ENCODE data around the gene EFNB2.

The EFNB2 gene

DNA sequence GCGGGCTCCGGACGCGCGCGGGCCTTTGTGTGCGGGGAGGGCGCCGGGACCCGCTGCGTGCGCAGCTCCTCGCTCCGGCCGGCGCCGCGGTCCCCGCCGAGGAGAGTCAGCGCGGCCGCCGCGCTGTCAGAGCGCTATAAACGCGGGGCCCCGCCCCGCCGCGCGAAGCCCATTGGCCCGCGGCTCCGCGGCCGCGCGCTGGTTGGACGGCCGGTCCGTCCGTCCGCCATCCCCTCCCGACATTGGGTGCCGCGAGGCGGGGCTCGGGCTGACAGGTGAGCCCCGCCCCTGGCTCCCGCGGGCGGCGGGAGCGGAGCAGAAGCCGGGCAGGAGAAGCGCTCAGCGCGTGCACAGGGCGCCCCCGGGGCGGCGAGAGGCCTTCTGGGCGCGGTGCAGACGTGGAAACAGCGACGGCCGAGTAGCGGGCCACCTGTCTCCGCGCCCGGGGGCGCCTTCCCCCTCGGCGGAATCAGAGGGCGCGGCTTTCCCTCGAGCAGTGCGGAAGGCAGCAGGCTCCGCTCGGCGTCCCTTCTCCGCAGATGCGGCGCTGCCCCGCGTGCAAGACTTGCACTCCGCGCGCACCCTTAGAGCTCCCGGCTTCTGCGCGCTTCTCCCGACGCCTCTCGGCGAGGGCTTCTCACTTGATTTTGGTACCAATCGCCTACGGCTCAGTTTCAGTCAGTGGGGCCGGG is at the start of gene EFNB2:
Gene EFNB2, minus strand, starts transcription at position 111 of the 692 bp plus-strand sequence. CDS start 698 bp downstream, outside the sequence.
- peak; percentile 95 for DNase-seq

- no peak for DNase-seq
Observed at GRCh38 chr13:106581225-106581624, 45.8 kb upstream of the EFNB2 start.

GRCh38 chr13:106575896-106576295 is 40.4 kb upstream of the EFNB2 start:
- DNase-seq = no peak

DNA sequence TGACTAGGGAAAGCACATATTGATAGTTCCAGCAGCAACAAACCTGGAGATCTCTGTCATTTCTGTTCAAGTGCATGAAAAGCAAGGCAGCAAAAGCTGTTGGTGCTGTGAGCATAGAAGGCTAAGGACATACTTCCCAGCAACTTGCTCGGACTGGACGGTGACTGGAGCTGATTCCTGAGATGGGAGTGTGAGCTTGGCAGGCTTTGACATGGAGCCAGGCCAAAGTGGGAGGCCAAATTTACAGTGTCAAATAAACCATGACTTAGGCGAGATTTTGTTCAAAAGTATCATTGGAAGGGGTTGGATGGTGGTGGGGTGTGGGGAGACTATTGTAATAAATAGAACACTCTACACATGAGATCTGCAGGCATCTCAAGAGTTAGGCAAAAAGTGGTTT is 38.4 kb upstream of the EFNB2 start:
- no peak for DNase-seq

GRCh38 chr13:106573284-106573846 is 37.9 kb upstream of the EFNB2 start:
- DNase-seq = no peak

DNA sequence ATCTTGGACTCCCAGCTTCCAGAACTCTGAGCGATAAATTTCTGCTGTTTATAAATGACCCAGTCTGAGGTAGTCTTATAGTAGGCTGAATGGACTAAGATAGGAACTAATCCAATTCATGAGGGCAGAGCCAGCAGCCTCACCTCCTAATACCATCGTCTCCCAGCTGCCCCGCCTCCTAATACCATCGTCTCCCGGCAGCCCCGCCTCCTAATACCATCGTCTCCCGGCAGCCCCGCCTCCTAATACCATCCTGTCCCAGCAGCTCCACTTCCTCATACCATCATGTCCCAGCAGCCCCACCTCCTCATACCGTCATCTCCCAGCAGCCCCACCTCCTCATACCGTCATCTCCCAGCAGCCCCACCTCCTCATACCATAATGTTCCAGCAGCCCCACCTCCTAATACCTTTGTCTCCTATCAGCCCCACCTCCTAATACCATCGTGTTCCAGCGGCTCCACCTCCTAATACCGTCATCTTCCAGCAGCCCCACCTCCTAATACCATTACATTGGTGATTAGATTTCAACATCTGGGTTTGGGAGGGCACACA is 34.9 kb upstream of the EFNB2 start:
- no peak for DNase-seq

DNA sequence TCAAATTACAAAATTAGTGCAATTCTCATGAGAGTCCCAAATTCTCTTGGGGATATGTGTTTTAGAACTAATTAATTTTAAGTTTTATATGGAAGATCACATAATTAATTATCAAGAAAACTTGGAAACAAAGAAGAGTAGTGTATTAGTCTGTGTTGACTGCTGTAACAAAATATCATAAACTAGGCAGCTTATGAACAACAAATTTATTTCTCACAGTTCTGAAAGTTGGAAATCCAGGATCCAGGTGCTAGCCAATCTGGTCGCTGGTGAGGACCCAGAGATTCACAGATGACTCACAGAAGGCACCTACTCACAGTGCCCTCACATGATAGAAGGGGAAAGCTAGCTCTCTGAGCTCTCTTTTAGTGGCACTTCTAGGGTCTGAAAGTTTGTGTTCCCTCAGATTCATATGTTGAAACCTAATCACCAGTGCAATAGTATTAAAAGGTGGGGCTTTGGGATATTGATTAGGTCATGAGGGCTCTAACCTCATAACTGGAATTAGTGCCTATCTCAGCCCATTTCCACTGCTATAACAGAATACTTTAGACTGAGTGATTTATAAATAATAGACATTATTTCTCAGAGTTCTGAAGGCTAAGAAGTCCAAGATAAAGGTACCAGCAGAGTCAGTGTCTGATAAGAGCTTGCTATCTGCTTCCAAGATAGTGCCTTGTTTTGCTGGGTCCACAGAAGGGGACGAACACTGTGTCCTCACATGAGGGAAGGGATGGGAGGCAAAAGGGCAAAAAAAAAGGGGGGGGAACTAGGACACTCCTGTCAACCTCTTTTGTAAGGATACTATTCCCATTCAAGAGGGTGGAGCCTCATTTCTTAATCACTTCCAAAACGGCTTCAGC is 34.0 kb upstream of the EFNB2 start:
- no peak for DNase-seq

DNA sequence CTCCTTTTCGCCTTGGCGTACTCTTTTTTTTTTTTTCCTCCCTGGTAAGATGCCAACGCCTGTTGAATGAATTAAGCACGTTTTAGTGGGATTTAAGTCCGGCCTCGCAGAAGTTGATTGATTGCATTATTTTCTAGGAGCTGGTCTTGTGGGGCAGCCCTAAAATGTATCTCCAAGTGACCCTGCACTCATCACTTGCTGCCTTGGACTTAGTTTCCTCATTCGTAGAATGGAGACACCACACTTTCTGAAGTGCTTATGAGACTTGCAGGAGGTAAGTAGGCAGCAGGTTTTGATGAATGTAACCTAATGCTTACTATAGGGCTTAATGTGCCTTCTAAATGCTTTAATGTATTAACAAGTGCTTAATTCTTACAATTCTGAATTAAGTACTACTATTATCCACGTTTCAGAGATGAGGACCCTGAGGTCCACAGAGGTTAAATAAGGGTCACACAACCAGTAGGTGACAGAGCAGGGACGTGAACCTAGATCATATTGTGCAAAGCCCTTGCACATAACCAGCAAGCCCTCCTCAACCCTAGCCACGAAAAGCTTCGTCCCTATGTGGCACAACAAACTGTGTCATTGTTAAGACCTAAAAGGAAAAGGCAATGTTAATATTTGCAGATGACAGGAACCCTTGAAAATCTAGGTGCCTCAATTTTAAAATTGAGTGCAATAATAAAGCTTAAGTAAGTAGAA is 33.0 kb upstream of the EFNB2 start:
- DNase-seq = no peak

DNA sequence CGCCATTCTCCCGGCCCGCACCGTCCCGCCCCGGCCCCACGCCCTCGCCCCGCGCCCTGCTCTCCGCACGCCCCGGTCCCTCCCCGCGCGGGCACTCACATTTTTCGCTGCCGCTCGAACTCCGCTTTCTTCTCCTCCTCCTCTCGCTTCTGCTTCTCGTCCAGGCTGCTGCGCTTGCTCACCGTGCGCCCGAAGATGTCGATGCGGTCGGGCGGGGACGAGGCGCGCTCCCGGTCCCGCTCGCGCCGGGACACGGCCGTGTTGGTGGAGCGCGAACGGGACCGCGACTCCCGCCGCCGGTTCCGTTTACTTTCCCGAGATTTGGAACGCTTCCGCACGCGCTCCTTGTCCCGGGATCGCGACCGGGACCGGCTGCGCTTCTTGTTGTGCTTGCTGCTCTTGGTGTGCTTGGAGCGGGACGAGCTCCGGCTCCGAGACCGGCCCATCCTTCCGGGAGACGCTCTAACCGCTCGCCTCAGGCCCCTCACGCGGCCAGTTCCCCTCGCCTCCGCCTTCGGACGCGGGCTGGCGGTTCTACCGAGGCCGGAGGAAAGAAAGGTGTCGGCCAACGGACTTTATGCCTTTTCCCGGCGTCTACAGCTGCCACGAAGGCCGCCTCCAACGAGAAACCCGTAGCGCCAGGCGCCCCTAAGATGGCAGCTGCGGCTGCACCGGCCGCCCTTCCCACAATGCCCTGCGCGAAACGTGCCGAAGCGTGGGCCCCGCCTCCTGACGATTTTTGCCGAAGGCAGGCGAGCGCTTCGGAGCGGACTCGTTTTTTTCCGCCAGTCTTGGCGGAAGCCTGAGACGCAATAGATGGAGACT is 32.2 kb upstream of the EFNB2 start, which contains the start of gene ARGLU1:
Gene ARGLU1, minus strand, starts transcription at position 664 of the 825 bp plus-strand sequence. Its CDS starts 218 bp downstream, at position 446.
- peak; percentile 94 for DNase-seq

GRCh38 chr13:106566641-106567473 is 31.4 kb upstream of the EFNB2 start:
- DNase-seq = peak; percentile 80

GRCh38 chr13:106565127-106565775 is 29.8 kb upstream of the EFNB2 start:
- DNase-seq = peak; percentile 10

DNA sequence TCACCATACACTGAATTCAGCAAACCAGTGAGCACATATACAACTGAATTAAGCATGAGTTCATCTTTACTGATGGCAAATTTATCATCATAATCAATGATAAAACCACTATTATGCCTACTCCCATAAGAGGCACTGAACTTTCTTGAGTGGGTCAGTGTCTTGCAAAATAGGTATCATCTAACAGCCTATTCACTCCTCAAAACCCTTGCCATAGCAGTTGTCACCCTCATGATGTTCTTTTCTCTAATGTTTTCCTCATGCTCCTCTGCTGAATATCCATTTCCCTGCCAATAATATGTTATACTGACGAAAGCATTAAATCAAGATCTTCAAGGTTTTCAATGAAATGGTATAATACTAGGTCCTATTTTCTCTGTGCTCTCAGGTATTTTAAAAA is 26.8 kb upstream of the EFNB2 start:
- no peak for DNase-seq

GRCh38 chr13:106561551-106562170 is 26.2 kb upstream of the EFNB2 start:
- no peak for DNase-seq

DNA sequence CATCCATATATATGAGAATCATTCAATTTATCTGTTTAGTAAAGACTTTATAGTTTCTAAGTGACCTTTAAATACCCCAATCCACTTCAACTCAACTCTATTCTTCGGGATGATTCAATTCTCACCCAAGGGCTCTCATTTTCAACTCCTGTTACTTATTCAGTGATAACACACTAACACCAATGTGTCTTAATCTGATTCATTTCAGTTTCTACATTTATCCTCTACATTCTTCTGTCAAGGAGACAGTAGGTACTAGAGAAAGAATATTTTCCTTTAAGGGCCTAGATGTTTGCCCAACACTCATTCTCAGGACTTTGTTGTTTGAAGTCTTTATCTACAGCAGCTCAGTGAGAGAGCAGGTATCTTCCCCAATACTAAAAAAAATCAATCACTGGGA is 25.4 kb upstream of the EFNB2 start:
- no peak for DNase-seq

DNA sequence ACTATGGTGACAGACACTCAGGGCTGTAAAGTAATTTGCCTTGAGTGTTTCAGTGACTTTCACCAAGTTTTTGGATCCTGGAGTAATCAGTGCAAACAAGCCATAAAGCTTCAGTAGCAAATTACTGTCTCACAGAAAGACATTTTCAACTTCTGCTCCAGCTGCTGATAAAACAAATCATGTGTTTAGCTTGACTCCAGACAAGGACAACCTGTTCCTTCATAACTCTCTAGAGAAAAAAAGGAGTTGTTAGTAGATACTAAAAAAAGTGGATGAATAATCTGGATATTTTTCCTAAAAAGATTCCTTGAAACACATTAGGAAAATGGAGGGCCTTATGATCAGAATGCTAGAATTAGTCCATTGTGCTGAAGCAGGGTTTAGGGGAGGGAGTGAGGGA is 23.1 kb upstream of the EFNB2 start:
- no peak for DNase-seq

GRCh38 chr13:106555631-106556328 is 20.3 kb upstream of the EFNB2 start:
- no peak for DNase-seq

- DNase-seq = no peak
Observed at GRCh38 chr13:106551751-106552150, 16.3 kb upstream of the EFNB2 start.

DNA sequence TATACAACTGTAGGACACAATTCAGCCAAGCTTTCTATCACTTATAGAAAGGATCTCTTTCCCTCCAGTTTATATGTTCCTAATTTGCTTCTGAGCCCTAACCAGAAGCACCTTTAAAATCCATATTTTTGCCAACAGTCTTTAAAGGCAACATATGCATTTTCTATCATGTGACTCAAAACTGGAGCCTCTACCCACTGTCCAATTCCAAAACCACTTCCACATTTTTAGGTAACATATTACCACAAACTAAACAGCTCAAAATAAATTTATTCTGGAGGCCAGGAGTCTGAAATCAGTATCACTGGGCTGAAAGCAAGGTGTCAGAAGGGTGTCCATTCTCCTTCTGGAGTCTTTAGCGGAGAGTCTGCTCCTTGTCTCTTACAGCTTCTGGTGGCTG is 15.9 kb upstream of the EFNB2 start:
- DNase-seq = no peak

DNA sequence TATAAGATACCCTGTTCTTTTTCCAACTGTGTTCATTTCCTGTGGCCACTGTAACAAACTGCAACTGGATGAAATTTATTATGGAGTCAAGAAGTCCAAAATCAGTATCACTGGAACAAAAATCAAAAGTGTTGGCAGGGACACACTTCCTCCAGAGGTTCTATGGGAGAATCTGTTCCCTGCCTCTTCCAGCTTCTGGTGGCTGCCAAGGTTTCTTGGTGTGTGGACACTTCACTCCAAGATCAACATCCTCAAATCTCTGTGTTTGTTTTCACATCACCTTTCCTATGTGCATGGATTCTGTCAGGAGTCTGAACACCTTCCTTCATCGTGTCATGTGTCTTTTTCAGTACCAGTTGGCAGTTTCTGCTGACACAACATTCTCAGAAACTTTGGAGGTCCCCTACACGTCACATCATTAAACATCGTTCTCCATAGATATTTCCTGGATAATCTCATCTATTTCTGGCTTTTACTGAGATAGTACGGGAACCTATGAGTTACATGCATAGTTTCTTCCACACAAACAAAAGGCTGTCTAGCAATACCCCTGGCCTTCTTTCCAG is 15.2 kb upstream of the EFNB2 start:
- no peak for DNase-seq

Data from RPMI8226 (cell line).